ENCODE results near the gene TNNC2. TPM values are rescaled to one million over a fixed set of nuclear protein-coding genes. Genes with fewer than 3 reads are reported as not detected.

The TNNC2 gene
- total and polyA plus RNA-seq, 2 of the 8 experiments (the other 6 are each of a cell fraction or from before 2014, with no cell fraction given), result 5.7 to 7.6 TPM

- H3K4me2 ChIP-seq (ENCODE audit: insufficient read depth in 1 of 2, low read depth in 2 of 2, low read length in 2 of 2), result no peak overlapping the region
- POLR2A ChIA-PET (ENCODE audit: partially characterized antibody), result interaction anchor here (1.5 to 8.1 kb wide), 2 partner anchors 9 to 15 kb away, joined by 5 to 39 read pairs; partner anchors contain the start of gene ZSWIM1
- H3K23ac ChIP-seq (ENCODE audit: insufficient read length), result no peak overlapping the region
- FAIRE-seq (no peak), DNase-seq (ENCODE audit: low read depth in 1 of 2, low spot score in 2 of 2) (no peak)
- no peak overlapping the region for H3K27ac ChIP-seq (ENCODE audit: low read depth, low read length)
- H2AFZ ChIP-seq (ENCODE audit: low read length), result no peak overlapping the region
- no peak overlapping the region for H2BK15ac ChIP-seq (ENCODE audit: low read length)
- no peak overlapping the region for H2BK20ac ChIP-seq (ENCODE audit: low read length)
- CTCF ChIA-PET (ENCODE audit: partially characterized antibody), result interaction anchor here (0.6 to 1.4 kb wide), 4 partner anchors 12 to 90 kb away, joined by 3 to 5 read pairs (median 4); no protein-coding TSS in a partner anchor
- H3K56ac ChIP-seq (replicated peaks; ENCODE audit: insufficient read length, low read depth, low read length), result no peak overlapping the region
- no peaks in the 10 kb centered on the region for H3K27me3 ChIP-seq (replicated peaks in 1 of 4; ENCODE audit: control insufficient read depth in 3 of 4, extremely low read depth in 1 of 4, insufficient read depth in 3 of 4, low read length in 3 of 4)
- H3K4me1 ChIP-seq (replicated peaks in 1 of 4; ENCODE audit: control insufficient read depth in 3 of 4, insufficient read depth in 4 of 4, low read length in 3 of 4), result no peaks in the 10 kb centered on the region
- no peaks in the 10 kb centered on the region for H3K79me2 ChIP-seq (ENCODE audit: control insufficient read depth in 1 of 2, insufficient read depth in 2 of 2, low read length in 2 of 2)
- TF ChIP-seq POLR2A (IDR thresholded peaks at IDR 0.05; ENCODE audit: control extremely low read depth in 1 of 2, low read depth in 2 of 2, low read length in 2 of 2) (no peak), RXRA (IDR thresholded peaks at IDR 0.05; ENCODE audit: insufficient read depth, low read depth, low read length) (no peak), ATF2 (IDR thresholded peaks at IDR 0.05; ENCODE audit: low read length) (no peak), RBBP5 (IDR thresholded peaks at IDR 0.05; ENCODE audit: borderline replicate concordance, low read depth, low read length) (no peak), ZNF274 (IDR thresholded peaks at IDR 0.05; ENCODE audit: borderline replicate concordance, extremely low read depth, low read length) (no peak), CBX5 (IDR thresholded peaks at IDR 0.05; ENCODE audit: low read depth, low read length) (no peak), HDAC2 (IDR thresholded peaks at IDR 0.05; ENCODE audit: borderline replicate concordance in 1 of 2, low read depth in 2 of 2, low read length in 2 of 2) (no peak), E2F6 (IDR thresholded peaks at IDR 0.05) (no peak), SIRT6 (IDR thresholded peaks at IDR 0.05; ENCODE audit: low read length) (no peak), SIN3A (conservative IDR thresholded peaks at IDR 0.05 in 1 of 2, IDR thresholded peaks at IDR 0.05 in 1 of 2; ENCODE audit: low read depth in 1 of 2, low read length in 2 of 2) (no peak), ASH2L (IDR thresholded peaks at IDR 0.05; ENCODE audit: low read length) (no peak), YY1 (IDR thresholded peaks at IDR 0.05; ENCODE audit: low read depth, low read length) (no peak)
- H3K9ac ChIP-seq (replicated peaks in 1 of 4; ENCODE audit: extremely low read depth in 1 of 4, low read depth in 3 of 4, low read length in 3 of 4), result no peak overlapping the region
- H3K18ac ChIP-seq (ENCODE audit: extremely low read depth, low read length), result no peak overlapping the region
- no peak overlapping the region for H3K4me3 ChIP-seq (ENCODE audit: extremely low read depth in 1 of 4, insufficient read depth in 2 of 4, low read depth in 3 of 4, low read length in 4 of 4)
- no peak overlapping the region for H3K14ac ChIP-seq (ENCODE audit: insufficient read length)
- no peak overlapping the region for H2AK5ac ChIP-seq (ENCODE audit: low read depth, low read length)
- no peaks in the 10 kb centered on the region for H3K9me3 ChIP-seq (ENCODE audit: insufficient read depth in 2 of 2, low read depth in 1 of 2, low read length in 1 of 2)
- no peak overlapping the region for H2BK5ac ChIP-seq (ENCODE audit: low read depth, low read length)
- H2BK12ac ChIP-seq (ENCODE audit: low read depth, low read length), result no peak overlapping the region
- H2BK120ac ChIP-seq (replicated peaks; ENCODE audit: low read depth, low read length), result no peak overlapping the region
- H4K8ac ChIP-seq (ENCODE audit: extremely low read depth, insufficient read depth, low read length), result no peak overlapping the region
- no peaks in the 10 kb centered on the region for H4K20me1 ChIP-seq (replicated peaks in 1 of 2; ENCODE audit: control insufficient read depth in 1 of 2, insufficient read depth in 2 of 2, low read length in 2 of 2)
- no peak overlapping the region for H4K91ac ChIP-seq (replicated peaks; ENCODE audit: insufficient read length, low read length)
- H3K4ac ChIP-seq (replicated peaks; ENCODE audit: insufficient read length, low read depth, low read length), result no peak overlapping the region
- no peak overlapping the region for H4K5ac ChIP-seq (ENCODE audit: insufficient read length, low read depth, low read length)
- no peaks in the 10 kb centered on the region; a peak in 1 of 8 replicates for H3K36me3 ChIP-seq (ENCODE audit: control insufficient read depth in 2 of 4, insufficient read depth in 4 of 4, low read length in 3 of 4)
- H3K23me2 ChIP-seq (ENCODE audit: low read depth, low read length), result no peaks in the 10 kb centered on the region
- no peaks in the 10 kb centered on the region for H3K79me1 ChIP-seq (ENCODE audit: low read depth, low read length)
These were observed 40.7 kb upstream of the TNNC2 start for GRCh38 chr20:45867819-45868176.

All from H1 (cell line).